PC-3 (cell line): ENCODE measurements around the gene PHETA1.
"Not testable (repeated sequence)": the region's sequence is repeated elsewhere in the genome, so short reads cannot be mapped to it uniquely, and the experiment has no call there.

Experiments
- CTCF ChIP-seq: fragments of 300-600 bp; sonication (generic); conservative IDR thresholded peaks from 2 replicates; pipeline ENCODE4 v1.5.1; 2017; ENCODE audit warnings: antibody characterized with exemption, low read depth, mild to moderate bottlenecking, low read length
- EZH2 ChIP-seq: fragments of 300-600 bp; sonication (generic); IDR thresholded peaks from one replicate; pipeline ENCODE4 v1.6.1; 2017; ENCODE audit warnings: antibody characterized with exemption, mild to moderate bottlenecking, low read length; ENCODE audit not compliant: unreplicated experiment
- EZH2phosphoT487 ChIP-seq: fragments of 300-600 bp; sonication (generic); IDR thresholded peaks from 2 replicates; pipeline ENCODE4 v1.6.1; 2018; ENCODE audit warnings: mild to moderate bottlenecking, antibody characterized with exemption, low read length, borderline replicate concordance

GRCh38 chr12:111402490-111402824 lies 33.6 kb upstream of the PHETA1 start:
- not testable (repeated sequence) for TF ChIP-seq CTCF, EZH2, EZH2phosphoT487
